GM12878 (cell line): ENCODE data around the gene KCNK17.

Source experiments
- CHD2 ChIP-seq: IDR thresholded peaks from 2 replicates; pipeline ENCODE4 v1.6.1; 2011; ENCODE audit warnings: low read depth, low read length, improper control_type of control experiment, borderline replicate concordance
- FOXM1 ChIP-seq: IDR thresholded peaks from 2 replicates; pipeline ENCODE4 v1.6.1; 2012; ENCODE audit warnings: low read depth, mild to moderate bottlenecking, inconsistent platforms, low read length, moderate library complexity
- TF ChIP-seq, protein P1 (sequence below): fragments of 450-650 bp; IDR thresholded peaks from 2 replicates; pipeline ENCODE4 v1.6.1; 2016; ENCODE audit warnings: mild to moderate bottlenecking, moderate library complexity, borderline replicate concordance
- TF ChIP-seq, protein P2 (sequence below): IDR thresholded peaks from 2 replicates; pipeline ENCODE4 v1.6.1; 2011; ENCODE audit warnings: mild to moderate bottlenecking, low read depth, low read length, moderate library complexity; ENCODE audit not compliant: insufficient replicate concordance

GRCh38 chr6:39260456-39260855, 53.8 kb downstream of the KCNK17 start:
- no peak for TF ChIP-seq CHD2
- no peak for TF ChIP-seq FOXM1
- TF ChIP-seq, protein P1, sequence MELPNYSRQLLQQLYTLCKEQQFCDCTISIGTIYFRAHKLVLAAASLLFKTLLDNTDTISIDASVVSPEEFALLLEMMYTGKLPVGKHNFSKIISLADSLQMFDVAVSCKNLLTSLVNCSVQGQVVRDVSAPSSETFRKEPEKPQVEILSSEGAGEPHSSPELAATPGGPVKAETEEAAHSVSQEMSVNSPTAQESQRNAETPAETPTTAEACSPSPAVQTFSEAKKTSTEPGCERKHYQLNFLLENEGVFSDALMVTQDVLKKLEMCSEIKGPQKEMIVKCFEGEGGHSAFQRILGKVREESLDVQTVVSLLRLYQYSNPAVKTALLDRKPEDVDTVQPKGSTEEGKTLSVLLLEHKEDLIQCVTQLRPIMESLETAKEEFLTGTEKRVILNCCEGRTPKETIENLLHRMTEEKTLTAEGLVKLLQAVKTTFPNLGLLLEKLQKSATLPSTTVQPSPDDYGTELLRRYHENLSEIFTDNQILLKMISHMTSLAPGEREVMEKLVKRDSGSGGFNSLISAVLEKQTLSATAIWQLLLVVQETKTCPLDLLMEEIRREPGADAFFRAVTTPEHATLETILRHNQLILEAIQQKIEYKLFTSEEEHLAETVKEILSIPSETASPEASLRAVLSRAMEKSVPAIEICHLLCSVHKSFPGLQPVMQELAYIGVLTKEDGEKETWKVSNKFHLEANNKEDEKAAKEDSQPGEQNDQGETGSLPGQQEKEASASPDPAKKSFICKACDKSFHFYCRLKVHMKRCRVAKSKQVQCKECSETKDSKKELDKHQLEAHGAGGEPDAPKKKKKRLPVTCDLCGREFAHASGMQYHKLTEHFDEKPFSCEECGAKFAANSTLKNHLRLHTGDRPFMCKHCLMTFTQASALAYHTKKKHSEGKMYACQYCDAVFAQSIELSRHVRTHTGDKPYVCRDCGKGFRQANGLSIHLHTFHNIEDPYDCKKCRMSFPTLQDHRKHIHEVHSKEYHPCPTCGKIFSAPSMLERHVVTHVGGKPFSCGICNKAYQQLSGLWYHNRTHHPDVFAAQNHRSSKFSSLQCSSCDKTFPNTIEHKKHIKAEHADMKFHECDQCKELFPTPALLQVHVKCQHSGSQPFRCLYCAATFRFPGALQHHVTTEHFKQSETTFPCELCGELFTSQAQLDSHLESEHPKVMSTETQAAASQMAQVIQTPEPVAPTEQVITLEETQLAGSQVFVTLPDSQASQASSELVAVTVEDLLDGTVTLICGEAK, result no peak
- TF ChIP-seq, protein P2, sequence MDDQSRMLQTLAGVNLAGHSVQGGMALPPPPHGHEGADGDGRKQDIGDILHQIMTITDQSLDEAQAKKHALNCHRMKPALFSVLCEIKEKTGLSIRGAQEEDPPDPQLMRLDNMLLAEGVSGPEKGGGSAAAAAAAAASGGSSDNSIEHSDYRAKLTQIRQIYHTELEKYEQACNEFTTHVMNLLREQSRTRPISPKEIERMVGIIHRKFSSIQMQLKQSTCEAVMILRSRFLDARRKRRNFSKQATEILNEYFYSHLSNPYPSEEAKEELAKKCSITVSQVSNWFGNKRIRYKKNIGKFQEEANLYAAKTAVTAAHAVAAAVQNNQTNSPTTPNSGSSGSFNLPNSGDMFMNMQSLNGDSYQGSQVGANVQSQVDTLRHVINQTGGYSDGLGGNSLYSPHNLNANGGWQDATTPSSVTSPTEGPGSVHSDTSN, result no peak
